Measurements from ENCODE around the gene PCDHGC3.

PCDHGC3 gene

GRCh38 chr5:141511771-141512325, 36.1 kb downstream of the PCDHGC3 start:
- Histone ChIP-seq H3K4me1 (peaks cover 95% of the 10 kb centered on the region), H3K4me2 (peak overlapping the region; percentile 98)

GRCh38 chr5:141512390-141512910, 36.7 kb downstream of the PCDHGC3 start:
- Histone ChIP-seq H4K20me1 (no peaks in the 10 kb centered on the region), H3K36me3 (peaks cover 33% of the 10 kb centered on the region), H3K27me3 (no peaks in the 10 kb centered on the region), H3K9me3 (no peaks in the 10 kb centered on the region), H3K4me1 (peaks cover 95% of the 10 kb centered on the region), H3K27ac (peak overlapping the region; percentile 99), H3K4me2 (peak overlapping the region; percentile 98), H3K9ac (peak overlapping the region; percentile 79), H3K4me3 (peak overlapping the region; percentile 68)
- no peak for TF ChIP-seq Cebpa-rat (IDR thresholded peaks at IDR 0.05)

More at GRCh38 chr5:141511771-141512325, 36.1 kb downstream of the PCDHGC3 start:
- Histone ChIP-seq H3K36me3 (peaks cover 27% of the 10 kb centered on the region), H4K20me1 (no peaks in the 10 kb centered on the region), H3K4me3 (peak overlapping the region; percentile 68), H3K9ac (peak overlapping the region; percentile 79; the same call in 1 of the 2 replicates), H3K9me3 (no peaks in the 10 kb centered on the region), H3K27ac (peak overlapping the region; percentile 99), H3K27me3 (no peaks in the 10 kb centered on the region)
- no peak for TF ChIP-seq Cebpa-rat (IDR thresholded peaks at IDR 0.05)

- TF ChIP-seq Cebpa-rat (IDR thresholded peaks at IDR 0.05) = no peak
- peak overlapping the region; percentile 79 for H3K9ac ChIP-seq
- peak overlapping the region; percentile 68 for H3K4me3 ChIP-seq
These were observed 37.3 kb downstream of the PCDHGC3 start for GRCh38 chr5:141512911-141513626.

GRCh38 chr5:141513627-141514329, 38.0 kb downstream of the PCDHGC3 start:
- Histone ChIP-seq H3K9me3 (no peaks in the 10 kb centered on the region), H3K4me2 (peak overlapping the region; percentile 98), H4K20me1 (no peaks in the 10 kb centered on the region), H3K27me3 (no peaks in the 10 kb centered on the region), H3K27ac (peak overlapping the region; percentile 99), H3K4me1 (peaks cover 91% of the 10 kb centered on the region), H3K36me3 (peaks cover 46% of the 10 kb centered on the region), H3K4me3 (peak overlapping the region; percentile 68), H3K9ac (peak overlapping the region; percentile 79)
- TF ChIP-seq Cebpa-rat (IDR thresholded peaks at IDR 0.05) = no peak

More at GRCh38 chr5:141512911-141513626, 37.3 kb downstream of the PCDHGC3 start:
- no peaks in the 10 kb centered on the region for H4K20me1 ChIP-seq
- no peaks in the 10 kb centered on the region for H3K27me3 ChIP-seq
- H3K9me3 ChIP-seq = no peaks in the 10 kb centered on the region
- H3K4me1 ChIP-seq = peaks cover 96% of the 10 kb centered on the region
- H3K27ac ChIP-seq = peak overlapping the region; percentile 99
- peak overlapping the region; percentile 98 for H3K4me2 ChIP-seq
- H3K36me3 ChIP-seq = peaks cover 39% of the 10 kb centered on the region

- Histone ChIP-seq H3K4me1 (peaks cover 85% of the 10 kb centered on the region), H3K4me2 (peak overlapping the region; percentile 98), H3K4me3 (peak overlapping the region; percentile 68), H4K20me1 (no peaks in the 10 kb centered on the region), H3K36me3 (peaks cover 54% of the 10 kb centered on the region), H3K9me3 (no peaks in the 10 kb centered on the region), H3K9ac (peak overlapping the region; percentile 79), H3K27ac (peak overlapping the region; percentile 99), H3K27me3 (no peaks in the 10 kb centered on the region)
- no peak for TF ChIP-seq Cebpa-rat (IDR thresholded peaks at IDR 0.05)
These were observed 38.8 kb downstream of the PCDHGC3 start for GRCh38 chr5:141514330-141515133.

GRCh38 chr5:141515141-141515540, 39.4 kb downstream of the PCDHGC3 start:
- Histone ChIP-seq H3K36me3 (peaks cover 60% of the 10 kb centered on the region), H3K9ac (peak overlapping the region; percentile 79), H3K9me3 (no peaks in the 10 kb centered on the region), H3K4me2 (peak overlapping the region; percentile 98), H3K4me1 (peaks cover 83% of the 10 kb centered on the region), H4K20me1 (no peaks in the 10 kb centered on the region), H3K4me3 (peak overlapping the region; percentile 7; the same call in 1 of the 2 replicates), H3K27ac (peak overlapping the region; percentile 99), H3K27me3 (no peaks in the 10 kb centered on the region)
- TF ChIP-seq Cebpa-rat (IDR thresholded peaks at IDR 0.05) = no peak

- Histone ChIP-seq H3K27me3 (no peaks in the 10 kb centered on the region), H3K4me1 (peaks cover 81% of the 10 kb centered on the region), H3K27ac (peak overlapping the region; percentile 99), H3K9ac (peak overlapping the region; percentile 79), H3K4me2 (peak overlapping the region; percentile 98), H3K9me3 (no peaks in the 10 kb centered on the region), H3K36me3 (peaks cover 70% of the 10 kb centered on the region), H3K4me3 (peak overlapping the region; percentile 7; the same call in 1 of the 2 replicates), H4K20me1 (no peaks in the 10 kb centered on the region)
- TF ChIP-seq Cebpa-rat (IDR thresholded peaks at IDR 0.05) = no peak
These were observed 40.3 kb downstream of the PCDHGC3 start for GRCh38 chr5:141515946-141516671.

GRCh38 chr5:141516672-141517025, 40.9 kb downstream of the PCDHGC3 start:
- H3K27ac ChIP-seq = peak overlapping the region; percentile 99
- peak overlapping the region; percentile 79 for H3K9ac ChIP-seq
- peaks cover 70% of the 10 kb centered on the region for H3K36me3 ChIP-seq
- no peak for TF ChIP-seq Cebpa-rat (IDR thresholded peaks at IDR 0.05)
- H3K9me3 ChIP-seq = no peaks in the 10 kb centered on the region
- peak overlapping the region; percentile 98 for H3K4me2 ChIP-seq
- no peaks in the 10 kb centered on the region for H3K27me3 ChIP-seq
- H4K20me1 ChIP-seq = no peaks in the 10 kb centered on the region
- peaks cover 81% of the 10 kb centered on the region for H3K4me1 ChIP-seq
- no peak overlapping the region for H3K4me3 ChIP-seq
